H9 (cell line): ENCODE measurements around the gene MRPS18B. TPM values are rescaled to one million over a fixed set of nuclear protein-coding genes. Genes with fewer than 3 reads are reported as not detected.

Source experiments
- DNase-seq: peaks from one replicate; pipeline ENCODE4 v3.0.0-alpha.2; 2017
- H2AFZ ChIP-seq: one replicate; pipeline ENCODE4 v1.6.1; 2013; ENCODE audit warnings: mild to moderate bottlenecking, low read length, control low read depth, moderate library complexity
- H2AK5ac ChIP-seq: 2 replicates; pipeline ENCODE4 v1.6.1; 2013; ENCODE audit warnings: low read length, control low read depth, mixed read lengths; ENCODE audit not compliant: insufficient read length
- H2BK120ac ChIP-seq: one replicate; pipeline ENCODE4 v1.6.1; 2013; ENCODE audit warnings: low read depth, mild to moderate bottlenecking, low read length, control low read depth, inconsistent platforms; ENCODE audit not compliant: poor library complexity, severe bottlenecking
- H2BK12ac ChIP-seq: 2 replicates; pipeline ENCODE4 v1.6.1; 2013; ENCODE audit warnings: low read length, control low read depth, mixed read lengths, low read depth; ENCODE audit not compliant: insufficient read length
- H2BK15ac ChIP-seq: 2 replicates; pipeline ENCODE4 v1.6.1; 2013; ENCODE audit warnings: low read depth, low read length, control low read depth
- H2BK20ac ChIP-seq: one replicate; pipeline ENCODE4 v1.6.1; 2013; ENCODE audit warnings: low read depth, mild to moderate bottlenecking, low read length, control low read depth, inconsistent platforms; ENCODE audit not compliant: poor library complexity, severe bottlenecking
- H2BK5ac ChIP-seq: 2 replicates; pipeline ENCODE4 v1.6.1; 2013; ENCODE audit warnings: low read length, control low read depth, mixed read lengths; ENCODE audit not compliant: insufficient read length
- H3K14ac ChIP-seq: 2 replicates; pipeline ENCODE4 v1.6.1; 2013; ENCODE audit warnings: low read length, control low read depth; ENCODE audit not compliant: insufficient read depth
- H3K18ac ChIP-seq: 2 replicates; pipeline ENCODE4 v1.6.1; 2013; ENCODE audit warnings: low read depth, mild to moderate bottlenecking, mixed read lengths, low read length, control low read depth; ENCODE audit not compliant: insufficient read length
- H3K23ac ChIP-seq: 2 replicates; pipeline ENCODE4 v1.6.1; 2013; ENCODE audit warnings: low read length, control low read depth, mixed read lengths, low read depth; ENCODE audit not compliant: insufficient read length
- H3K23me2 ChIP-seq: 2 replicates; pipeline ENCODE4 v1.6.1; 2013; ENCODE audit warnings: low read depth, mild to moderate bottlenecking, mixed read lengths, low read length, control low read depth; ENCODE audit not compliant: insufficient read length, poor library complexity, severe bottlenecking
- H3K27ac ChIP-seq: 2 replicates; pipeline ENCODE4 v1.5.1; 2013; ENCODE audit warnings: low read length, control low read depth, mixed read lengths, low read depth; ENCODE audit not compliant: insufficient read length
- H3K27me3 ChIP-seq: 2 replicates; pipeline ENCODE4 v1.6.1; 2013; ENCODE audit warnings: low read length, control low read depth, inconsistent platforms; ENCODE audit not compliant: insufficient read depth
- H3K4ac ChIP-seq: 2 replicates; pipeline ENCODE4 v1.6.1; 2013; ENCODE audit warnings: low read depth, mild to moderate bottlenecking, control low read depth, inconsistent platforms, low read length, moderate library complexity
- H3K4me1 ChIP-seq: 2 replicates; pipeline ENCODE4 v1.6.1; 2013; ENCODE audit warnings: low read length, control low read depth, inconsistent platforms; ENCODE audit not compliant: insufficient read depth
- H3K4me2 ChIP-seq: 2 replicates; pipeline ENCODE4 v1.6.1; 2013; ENCODE audit warnings: low read length, control low read depth, mixed read lengths; ENCODE audit not compliant: insufficient read length, insufficient read depth
- H3K56ac ChIP-seq: 2 replicates; pipeline ENCODE4 v1.6.1; 2013; ENCODE audit warnings: low read depth, mild to moderate bottlenecking, mixed read lengths, low read length, control low read depth; ENCODE audit not compliant: insufficient read length
- H3K79me1 ChIP-seq: 2 replicates; pipeline ENCODE4 v1.6.1; 2013; ENCODE audit warnings: low read depth, mild to moderate bottlenecking, moderate library complexity, low read length, control low read depth, inconsistent platforms; ENCODE audit not compliant: insufficient read depth, poor library complexity, severe bottlenecking
- H3K79me2 ChIP-seq: 2 replicates; pipeline ENCODE4 v1.6.1; 2013; ENCODE audit warnings: low read length, control low read depth, inconsistent platforms; ENCODE audit not compliant: insufficient read depth
- H3K9ac ChIP-seq: 2 replicates; pipeline ENCODE4 v1.6.1; 2013; ENCODE audit warnings: low read length, control low read depth, mixed read lengths; ENCODE audit not compliant: insufficient read length; ENCODE audit errors: extremely low read depth
- H3K9me3 ChIP-seq: one replicate; pipeline ENCODE4 v1.6.1; 2013; ENCODE audit warnings: low read depth, low read length, inconsistent platforms; ENCODE audit not compliant: control insufficient read depth
- H3T11ph ChIP-seq: one replicate; pipeline ENCODE4 v1.6.1; 2013; ENCODE audit warnings: mild to moderate bottlenecking, low read length, control low read depth, inconsistent platforms
- H4K20me1 ChIP-seq: one replicate; pipeline ENCODE4 v1.6.1; 2013; ENCODE audit not compliant: control insufficient read depth, insufficient read length, insufficient read depth
- H4K5ac ChIP-seq: 2 replicates; pipeline ENCODE4 v1.6.1; 2013; ENCODE audit warnings: low read depth, mild to moderate bottlenecking, mixed read lengths, low read length, control low read depth; ENCODE audit not compliant: insufficient read length
- H4K8ac ChIP-seq: replicated peaks from 2 replicates; pipeline ENCODE4 v1.6.1; 2013; ENCODE audit warnings: low read length, control low read depth, mixed read lengths, low read depth; ENCODE audit not compliant: insufficient read length
- H4K91ac ChIP-seq: 2 replicates; pipeline ENCODE4 v1.6.1; 2013; ENCODE audit warnings: low read depth, mild to moderate bottlenecking, moderate library complexity, mixed read lengths, low read length, control low read depth; ENCODE audit not compliant: insufficient read length
- H3K27ac Mint-ChIP-seq, 3 experiments: 2 replicates in 2 of 3; 3 replicates in 1 of 3; pipeline ENCODE4 v1.8.0; 2020 to 2021; ENCODE audit warnings: mixed read lengths in 3 of 3, mild to moderate bottlenecking in 1 of 3, moderate library complexity in 1 of 3
- H3K27me3 Mint-ChIP-seq: 2 replicates; pipeline ENCODE4 v1.8.0; 2021; ENCODE audit warnings: low read depth, mild to moderate bottlenecking, moderate library complexity, mixed read lengths
- H3K36me3 Mint-ChIP-seq, 3 experiments: 2 replicates in 2 of 3; 3 replicates in 1 of 3; pipeline ENCODE4 v1.8.0; 2020 to 2021; ENCODE audit warnings: low read depth in 3 of 3, mixed read lengths in 3 of 3; ENCODE audit not compliant: insufficient read depth in 1 of 3
- H3K4me1 Mint-ChIP-seq, 2 experiments: 2 replicates each; pipeline ENCODE4 v1.8.0; 2020; ENCODE audit warnings: mixed read lengths in 2 of 2
- H3K4me3 Mint-ChIP-seq, 2 experiments: 2 replicates in 1 of 2; 3 replicates in 1 of 2; pipeline ENCODE4 v1.8.0; 2020 to 2021; ENCODE audit warnings: mild to moderate bottlenecking in 2 of 2, mixed read lengths in 2 of 2, moderate library complexity in 1 of 2
- H3K9me3 Mint-ChIP-seq, 2 experiments: 2 replicates in 1 of 2; 3 replicates in 1 of 2; pipeline ENCODE4 v1.8.0; 2020; ENCODE audit warnings: mild to moderate bottlenecking in 2 of 2, mixed read lengths in 2 of 2, moderate library complexity in 1 of 2
- CTCF ChIP-seq: fragments of 200-600 bp; sonication (generic); conservative IDR thresholded peaks from 3 replicates; pipeline ENCODE4 v1.8.0; 2021; ENCODE audit warnings: antibody characterized with exemption, mild to moderate bottlenecking
- WGBS: extraction: QIAGEN DNeasy Blood & Tissue Kit; methylation state at CpG from one replicate; pipeline ENCODE4 v1.1.7; 2013; ENCODE audit warnings: missing lambda C conversion rate, low lambda C conversion rate, mixed read lengths; ENCODE audit not compliant: insufficient read length; ENCODE audit errors: extremely low coverage; 5-methylcytosine and 5-hydroxymethylcytosine counted together
- total RNA-seq: library from RNA; stranded (reverse); gene quantifications from 2 replicates; pipeline ENCODE4 v1.2.1, GENCODE V29; 2021

The MRPS18B gene
- total RNA-seq, 1 experiment from 2014 or later, result 54.0 TPM

GRCh38 chr6:30603961-30604360 is 13.7 kb upstream of the MRPS18B start:
- H3K27me3 ChIP-seq, result no peaks in the 10 kb centered on the region
- no peak for DNase-seq
- no peak overlapping the region for H3K4me2 ChIP-seq
- TF ChIP-seq CTCF, result no peak
- H4K8ac ChIP-seq, result no peak overlapping the region
- no peak overlapping the region for H2AK5ac ChIP-seq
- no peak overlapping the region for H3K27ac Mint-ChIP-seq
- no peak overlapping the region for H3K14ac ChIP-seq
- H4K5ac ChIP-seq, result no peak overlapping the region
- no peak overlapping the region for H3K23ac ChIP-seq
- no CpG with 5 or more reads among the region's 13 CpGs for WGBS
- H2BK15ac ChIP-seq, result no peak overlapping the region
- no peak overlapping the region for H3K9ac ChIP-seq
- no peaks in the 10 kb centered on the region for H3K79me1 ChIP-seq
- H3K4ac ChIP-seq, result no peak overlapping the region
- no peak overlapping the region for H3K4me3 Mint-ChIP-seq
- H3K18ac ChIP-seq, result no peak overlapping the region
- no peaks in the 10 kb centered on the region for H3K9me3 Mint-ChIP-seq
- H3T11ph ChIP-seq, result no peak overlapping the region
- no peaks in the 10 kb centered on the region for H3K4me1 Mint-ChIP-seq
- H4K91ac ChIP-seq, result no peak overlapping the region
- no peaks in the 10 kb centered on the region for H3K4me1 ChIP-seq
- no peaks in the 10 kb centered on the region for H3K9me3 ChIP-seq
- H2BK20ac ChIP-seq, result no peak overlapping the region
- H3K27ac ChIP-seq, result no peak overlapping the region
- H3K23me2 ChIP-seq, result no peaks in the 10 kb centered on the region
- H3K36me3 Mint-ChIP-seq, result peaks cover 63 to 94% (median 92%) of the 10 kb centered on the region in 3 experiments
- no peaks in the 10 kb centered on the region for H3K79me2 ChIP-seq
- no peak overlapping the region for H2BK120ac ChIP-seq
- peaks cover 3% of the 10 kb centered on the region for H4K20me1 ChIP-seq
- H3K56ac ChIP-seq, result no peak overlapping the region
- no peak overlapping the region for H2BK5ac ChIP-seq
- H2AFZ ChIP-seq, result no peak overlapping the region
- peaks cover 2% of the 10 kb centered on the region for H3K27me3 Mint-ChIP-seq
- no peak overlapping the region for H2BK12ac ChIP-seq
